HG03103 (cell line): ENCODE data around the gene CATSPERE.
"Not testable (repeated sequence)": the region's sequence is repeated elsewhere in the genome, so short reads cannot be mapped to it uniquely, and the experiment has no call there.

Experiments used
- ATAC-seq: cut with Tn5 transposase; IDR thresholded peaks from one replicate; pipeline ENCODE4 v1.9.1; 2021; ENCODE audit warnings: low read depth; ENCODE audit not compliant: unreplicated experiment

The CATSPERE gene

DNA sequence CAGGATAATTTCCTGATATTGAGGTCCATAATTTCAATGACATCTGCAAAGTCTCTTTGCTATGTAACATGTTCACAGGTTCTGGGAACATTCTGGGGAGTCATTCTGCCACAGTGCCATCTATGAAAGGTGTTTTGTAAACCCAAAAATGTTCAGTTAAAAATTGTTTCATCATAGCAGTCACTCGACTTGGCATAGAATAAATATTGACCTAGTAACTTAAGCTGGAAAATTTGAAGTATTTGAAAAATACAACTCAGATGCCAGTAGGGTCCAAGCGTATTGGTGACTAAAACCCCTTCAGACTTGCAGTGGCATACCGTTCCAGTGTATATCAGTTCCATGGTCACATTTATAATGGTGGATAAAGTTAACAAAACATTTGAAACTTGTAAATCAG is 198.6 kb downstream of the CATSPERE start:
- no peak for ATAC-seq

DNA sequence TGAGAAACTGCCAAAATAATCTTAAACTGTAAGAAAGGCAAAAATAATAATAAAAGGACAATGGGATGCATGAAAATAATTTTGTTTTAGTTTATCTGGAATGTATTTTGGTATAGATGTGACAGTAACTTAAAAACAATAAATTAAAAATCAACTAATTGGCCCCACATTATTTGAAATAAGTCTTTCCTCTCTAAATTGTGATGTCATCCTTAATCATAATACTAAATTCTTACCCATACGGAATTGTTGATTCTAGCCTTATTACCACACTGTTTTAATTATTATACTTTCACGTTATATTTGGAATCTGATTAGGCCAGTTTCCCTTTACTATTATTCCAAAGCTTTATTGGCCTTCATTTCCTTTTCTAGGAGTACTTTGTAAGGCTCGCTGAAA is 199.5 kb downstream of the CATSPERE start:
- ATAC-seq = no peak

DNA sequence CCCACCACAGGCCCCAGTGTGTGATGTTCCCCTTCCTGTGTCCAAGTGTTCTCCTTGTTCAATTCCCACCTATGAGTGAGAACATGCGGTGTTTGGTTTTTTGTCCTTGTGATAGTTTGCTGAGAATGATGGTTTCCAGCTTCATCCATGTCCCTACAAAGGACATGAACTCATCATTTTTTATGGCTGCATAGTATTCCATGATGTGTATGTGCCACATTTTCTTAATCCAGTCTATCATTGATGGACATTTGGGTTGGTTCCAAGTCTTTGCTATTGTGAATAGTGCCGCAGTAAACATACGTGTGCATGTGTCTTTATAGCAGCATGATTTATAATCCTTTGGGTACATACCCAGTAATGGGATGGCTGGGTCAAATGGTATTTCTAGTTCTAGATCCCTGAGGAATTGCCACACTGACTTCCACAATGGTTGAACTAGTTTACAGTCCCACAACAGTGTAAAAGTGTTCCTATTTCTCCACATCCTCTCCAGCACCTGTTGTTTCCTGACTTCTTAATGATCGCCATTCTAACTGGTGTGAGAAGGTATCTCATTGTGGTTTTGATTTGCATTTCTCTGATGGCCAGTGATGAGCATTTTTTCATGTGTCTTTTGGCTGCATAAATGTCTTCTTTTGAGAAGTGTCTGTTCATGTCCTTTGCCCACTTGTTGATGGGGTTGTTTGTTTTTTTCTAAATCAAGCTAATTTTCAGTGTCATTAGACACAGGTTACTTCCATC is 200.7 kb downstream of the CATSPERE start:
- ATAC-seq = not testable (repeated sequence)

DNA sequence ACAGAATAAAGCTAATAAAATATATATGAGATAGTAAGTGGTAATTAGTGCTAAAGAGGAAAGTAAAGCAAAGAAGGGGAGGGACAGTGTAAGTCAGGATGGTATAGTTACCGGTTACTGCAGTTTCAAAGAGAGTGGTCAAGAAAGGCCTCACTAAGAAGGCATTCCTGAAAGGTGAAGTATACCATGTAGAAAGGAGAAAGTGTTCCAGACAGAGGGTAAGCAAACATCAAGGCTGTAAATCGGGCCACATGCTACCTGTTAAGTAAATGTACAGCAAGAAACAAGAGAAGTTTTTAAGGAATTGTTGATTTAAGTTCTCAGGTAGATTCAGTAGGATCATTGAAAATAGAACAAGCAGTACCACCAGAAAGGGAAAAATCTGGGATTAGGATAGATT is 201.5 kb downstream of the CATSPERE start:
- no peak for ATAC-seq

DNA sequence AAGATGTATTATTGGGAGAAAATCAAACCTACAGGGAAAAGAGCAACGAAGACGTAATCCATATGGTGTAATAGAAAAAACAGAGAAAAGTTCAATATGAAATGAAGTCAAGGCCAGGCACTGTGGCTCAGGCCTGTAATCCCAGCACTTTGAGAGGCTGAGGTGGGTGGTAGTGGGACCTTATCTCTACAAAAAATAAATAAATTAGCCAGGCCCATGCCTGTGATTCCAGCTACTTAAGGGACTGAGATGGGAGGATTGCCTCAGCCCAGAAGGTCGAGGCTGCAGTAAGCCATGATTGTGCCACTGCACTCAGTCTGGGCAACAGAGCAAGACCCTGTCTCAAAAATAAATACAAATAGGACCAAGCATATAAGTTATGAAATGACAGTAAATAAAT is 203.3 kb downstream of the CATSPERE start:
- ATAC-seq = no peak

DNA sequence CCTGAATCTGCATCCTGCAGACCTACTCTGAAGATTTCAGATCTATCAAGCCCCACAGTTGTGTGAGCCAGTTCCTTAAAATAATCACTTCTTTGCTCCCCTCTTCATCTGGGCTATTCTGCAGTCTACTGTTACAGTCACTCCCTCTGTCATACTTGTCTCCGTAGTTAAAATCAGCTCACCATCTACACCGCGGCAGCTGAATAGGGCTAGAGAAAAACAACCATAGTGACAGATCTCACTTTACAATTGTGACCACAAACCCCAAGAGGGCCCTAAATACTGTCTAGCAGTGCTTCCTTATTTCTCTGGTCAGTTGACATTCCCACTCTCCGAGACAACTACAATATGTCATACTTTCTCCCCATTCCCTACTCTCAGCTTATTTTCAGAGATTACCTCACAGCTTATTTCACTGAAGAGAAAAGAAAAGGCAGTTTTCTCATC is 204.7 kb downstream of the CATSPERE start:
- peak; percentile 73 for ATAC-seq

DNA sequence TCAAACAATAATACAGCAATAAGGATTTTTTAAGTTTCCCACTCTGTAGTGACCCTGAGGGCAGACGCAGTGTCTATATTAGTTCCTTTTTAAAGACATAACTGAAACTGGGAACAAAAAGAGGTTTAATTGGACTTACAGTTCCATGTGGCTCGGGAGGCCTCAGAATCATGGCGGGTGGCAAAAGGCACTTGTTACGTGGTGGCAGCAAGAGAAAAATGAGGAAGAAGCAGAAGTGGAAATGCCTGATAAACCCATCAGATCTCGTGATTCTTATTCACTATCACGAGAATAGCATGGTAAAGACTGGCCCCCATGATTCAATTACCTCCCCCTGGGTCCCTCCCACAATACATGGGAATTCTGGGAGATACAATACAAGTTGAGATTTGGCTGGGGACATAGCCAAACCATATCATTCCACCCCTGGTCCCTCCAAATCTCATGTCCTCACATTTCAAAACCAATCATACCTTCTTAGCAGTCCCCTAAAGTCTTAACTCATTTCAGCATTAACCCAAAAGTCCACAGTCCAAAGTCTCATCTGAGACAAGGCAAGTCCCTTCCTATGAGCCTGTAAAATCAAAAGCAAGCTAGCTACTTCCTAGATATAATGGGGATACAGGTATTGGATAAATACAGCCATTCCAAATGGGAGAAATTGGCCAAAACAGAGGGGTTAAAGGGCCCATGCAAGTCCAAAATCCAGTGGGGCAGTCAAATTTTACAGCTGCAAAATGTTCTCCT is 205.8 kb downstream of the CATSPERE start:
- ATAC-seq = not testable (repeated sequence)

DNA sequence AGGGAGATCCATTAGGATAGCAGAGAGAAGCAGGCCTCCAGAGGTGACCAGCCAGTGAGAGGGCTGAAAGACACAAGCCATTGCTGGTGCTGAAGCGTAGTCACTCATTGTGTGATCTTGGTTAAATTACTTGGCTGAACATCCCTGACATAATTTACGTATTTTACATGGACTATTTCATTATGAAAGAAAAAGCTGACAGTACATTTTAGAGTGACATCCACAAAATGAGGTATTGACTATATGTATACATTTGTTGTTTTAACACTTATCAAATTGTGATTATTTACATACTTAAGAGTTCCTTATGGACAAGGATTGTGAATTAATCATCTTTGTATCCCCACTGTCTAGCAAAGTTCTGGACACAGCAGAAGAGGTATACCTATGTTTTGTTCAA is 206.7 kb downstream of the CATSPERE start:
- ATAC-seq = no peak

DNA sequence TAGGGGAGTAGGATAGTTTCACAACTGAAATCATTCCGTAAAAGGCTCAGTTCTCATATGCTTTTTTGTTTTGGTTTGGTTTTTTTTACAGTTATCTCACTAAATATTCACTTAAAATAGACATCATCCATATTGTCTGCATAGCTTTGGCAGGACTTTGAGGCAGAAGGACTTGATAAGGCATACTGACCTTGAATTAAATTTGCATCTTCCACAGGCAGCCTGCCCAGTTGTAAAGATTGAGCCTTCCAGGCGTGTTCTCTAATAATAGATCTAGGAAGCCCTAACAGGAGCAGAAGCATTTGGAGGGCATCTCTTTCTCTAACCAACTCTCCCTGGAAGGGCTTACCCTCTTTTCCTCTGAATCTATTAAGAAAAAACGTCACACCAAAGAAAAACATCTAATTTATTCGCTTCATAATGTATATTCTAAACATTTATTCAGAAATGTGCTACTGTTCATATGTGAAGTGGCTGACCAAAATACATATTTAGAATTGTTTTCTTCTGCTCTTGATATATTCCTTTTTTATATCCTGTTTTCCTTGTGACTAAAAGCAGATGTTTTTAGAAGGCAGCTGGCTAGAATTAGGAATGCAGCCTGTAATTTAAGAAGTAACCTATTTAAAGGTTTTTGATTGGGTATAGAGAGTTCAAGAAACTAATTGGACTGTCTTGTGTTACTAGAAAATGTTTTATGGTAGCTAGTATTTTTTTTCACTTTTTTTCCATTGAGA is 212.0 kb downstream of the CATSPERE start:
- no peak for ATAC-seq

DNA sequence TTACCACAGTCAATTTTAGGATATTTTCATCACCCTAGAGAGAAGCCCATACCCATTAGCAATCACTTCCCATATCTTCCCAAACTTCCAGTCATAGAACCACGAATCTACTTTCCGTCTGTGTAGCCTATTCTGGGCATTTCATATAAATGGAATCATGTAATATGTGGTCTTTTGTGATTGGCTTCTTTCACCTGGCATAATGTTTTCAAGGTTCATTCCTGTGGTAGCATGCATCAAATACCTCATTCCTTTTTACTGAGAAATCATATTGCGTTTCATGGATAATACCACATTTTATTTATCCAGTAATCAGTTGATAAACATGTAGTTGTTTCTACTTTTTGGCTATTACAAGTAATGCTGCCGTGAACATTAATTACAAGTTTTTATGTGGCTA is 213.4 kb downstream of the CATSPERE start:
- no peak for ATAC-seq

DNA sequence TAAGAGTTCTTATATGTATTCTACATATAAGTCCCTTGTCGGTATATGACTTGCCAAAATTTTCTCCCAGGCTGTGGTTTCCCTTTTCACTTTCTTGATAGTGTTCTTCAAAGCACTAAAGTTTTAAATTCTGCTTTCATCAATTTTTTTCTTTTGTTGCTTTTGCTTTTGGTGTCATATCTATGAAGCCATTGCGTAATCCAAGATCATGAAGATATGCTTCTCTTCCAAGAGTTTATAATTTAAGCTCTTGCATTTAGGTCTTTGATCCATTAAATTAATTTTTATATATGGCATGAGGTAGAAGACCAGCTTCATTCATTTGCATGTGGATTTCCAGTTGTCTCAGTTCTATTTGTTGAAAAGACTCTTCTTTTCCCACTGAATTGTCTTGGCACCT is 214.1 kb downstream of the CATSPERE start:
- ATAC-seq = no peak

DNA sequence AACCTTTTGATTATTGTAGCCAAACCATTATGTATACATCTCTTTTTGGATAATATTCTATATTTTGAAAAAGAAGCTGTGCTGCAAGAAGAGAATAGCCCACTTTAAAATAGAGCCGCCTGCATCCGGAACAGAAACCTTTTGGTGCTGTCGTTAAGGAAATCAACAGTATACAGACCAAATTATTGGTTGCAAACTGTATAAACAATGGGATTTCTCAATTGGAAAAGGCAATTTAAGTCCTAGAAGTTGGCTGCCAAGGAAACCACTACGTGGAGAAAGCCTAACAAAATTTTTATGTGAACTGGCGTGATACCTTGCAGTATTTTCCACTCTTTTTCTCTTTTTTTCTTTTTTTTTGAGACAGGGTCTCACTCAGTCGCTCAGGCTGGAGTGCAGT is 217.6 kb downstream of the CATSPERE start:
- ATAC-seq = no peak

DNA sequence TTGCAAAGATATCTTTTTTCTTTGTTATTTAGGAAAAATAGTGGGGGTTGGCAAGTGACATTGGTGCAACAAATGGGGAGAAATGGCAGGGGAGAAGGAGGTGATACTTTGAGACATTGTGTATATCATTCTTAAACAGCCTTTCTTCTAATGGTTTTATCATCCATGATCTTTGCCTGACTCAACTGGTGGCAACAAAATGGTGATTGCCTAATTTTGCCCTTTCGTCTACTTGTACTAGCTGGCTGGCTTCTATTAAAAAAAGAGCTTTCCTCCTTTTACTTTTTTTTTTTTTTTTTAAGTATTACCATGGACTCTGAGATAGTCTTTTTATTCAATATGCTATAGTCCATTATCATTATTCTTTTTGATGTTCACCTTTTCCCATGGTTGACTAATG is 219.6 kb downstream of the CATSPERE start:
- ATAC-seq = no peak

DNA sequence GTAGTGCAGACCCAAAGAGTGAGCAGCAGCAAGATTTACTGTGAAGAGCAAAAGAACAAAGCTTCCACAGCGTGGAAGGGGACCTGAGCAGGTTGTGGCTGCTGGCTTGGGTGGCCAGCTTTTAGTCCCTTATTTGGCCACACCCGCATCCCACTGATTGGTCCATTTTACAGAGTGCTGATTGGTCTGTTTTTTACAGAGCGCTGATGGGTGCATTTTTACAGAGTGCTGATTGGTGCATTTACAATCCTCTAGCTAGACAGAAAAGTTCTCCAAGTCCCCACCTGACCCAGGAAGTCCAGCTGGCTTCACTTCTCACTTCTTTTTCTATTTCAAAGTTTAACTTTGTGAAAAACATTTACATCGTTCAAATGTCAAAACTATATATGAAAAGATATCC is 221.0 kb downstream of the CATSPERE start:
- not testable (repeated sequence) for ATAC-seq
